NCI-H146 treated with DMSO at 0.1 percent for 48 hours (cell line): Measurements from ENCODE around the gene ABLIM3.

Experiments used
- DNase-seq: peaks from one replicate; lab custom pipeline; 2025; ENCODE audit not compliant: unreplicated experiment; lab: John Stamatoyannopoulos, UW

Gene ABLIM3

GRCh38 chr5:149301049-149301743 is 159.9 kb downstream of the ABLIM3 start:
- no peak for DNase-seq

DNA sequence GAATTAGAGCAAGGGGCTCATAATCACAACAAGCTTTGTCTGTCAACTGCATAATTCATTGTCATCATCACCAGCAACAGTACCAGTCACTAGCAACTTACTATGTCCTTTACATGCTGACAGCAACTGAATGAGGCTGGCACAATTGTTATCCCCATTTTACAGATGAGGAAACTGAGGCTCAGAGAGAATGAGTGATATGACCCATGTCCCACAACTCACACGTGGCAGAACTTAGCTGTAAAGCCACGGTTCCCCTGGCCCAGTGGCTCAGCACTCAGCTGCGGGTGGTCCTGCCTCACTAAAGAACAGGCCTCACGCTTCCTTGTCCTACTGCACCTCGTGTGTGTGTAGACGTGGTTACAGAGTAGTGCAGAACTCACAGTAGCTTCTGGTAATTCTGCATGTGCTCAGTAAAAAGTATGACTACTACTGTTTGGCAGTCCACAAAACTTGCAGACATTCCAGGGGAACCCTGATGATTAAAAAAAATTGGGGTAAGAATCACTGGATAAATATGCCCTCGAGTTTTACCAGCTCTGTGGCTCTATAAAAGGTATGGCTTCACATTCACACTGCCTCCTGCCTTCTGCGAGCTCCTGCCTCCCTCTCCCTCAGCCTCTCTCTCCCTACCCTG is 160.6 kb downstream of the ABLIM3 start:
- no peak for DNase-seq

- no peak for DNase-seq
Observed at GRCh38 chr5:149302641-149303040, 161.3 kb downstream of the ABLIM3 start.

- no peak for DNase-seq
Observed at GRCh38 chr5:149303210-149303609, 161.9 kb downstream of the ABLIM3 start.

DNA sequence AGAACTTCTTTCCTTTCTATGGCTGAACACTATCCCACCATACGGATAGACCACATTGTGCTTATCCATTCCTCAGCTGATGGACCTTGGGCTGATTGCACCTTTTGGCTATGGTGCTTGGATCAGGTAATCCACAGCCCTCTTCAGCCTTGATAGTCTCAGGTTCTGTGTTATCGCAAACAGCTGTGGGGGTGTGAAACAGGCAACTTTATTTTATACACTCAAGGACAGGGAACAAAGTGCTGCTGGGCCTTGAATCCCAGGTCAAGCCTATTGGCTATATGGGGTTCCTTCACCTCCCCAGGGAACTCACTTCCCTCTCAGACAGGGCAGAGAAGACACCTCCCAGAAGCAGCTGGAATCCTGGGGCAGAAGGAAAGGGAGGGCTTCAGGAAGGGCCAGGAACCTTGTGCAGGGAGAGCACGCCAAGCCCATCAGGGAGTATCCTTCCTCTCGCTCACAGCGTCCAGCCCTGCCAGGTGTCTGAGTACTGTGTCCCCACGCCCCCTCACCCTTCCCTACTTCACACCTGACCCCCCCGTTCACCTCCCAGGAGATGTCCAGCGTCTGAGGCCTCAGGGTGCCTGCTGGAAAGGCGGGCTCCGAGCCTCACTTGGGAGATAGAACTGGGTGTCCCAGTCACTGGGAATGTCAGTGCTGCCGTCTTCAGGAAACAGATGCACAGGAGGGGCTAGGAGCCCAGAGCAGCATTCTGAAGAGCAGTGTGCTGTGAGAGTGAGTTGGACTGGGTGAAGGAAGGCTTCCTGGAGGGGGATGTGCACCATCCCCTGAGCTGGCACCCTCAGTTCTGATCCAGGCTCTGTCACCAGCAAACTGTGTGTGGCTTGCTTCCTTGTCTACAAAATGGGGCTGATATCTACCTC is 163.1 kb downstream of the ABLIM3 start:
- DNase-seq, result no peak

- DNase-seq, result no peak
Observed at GRCh38 chr5:149309354-149309753, 168.1 kb downstream of the ABLIM3 start.
